ENCODE measurements around the gene FMN1. TPM values are rescaled to one million over a fixed set of nuclear protein-coding genes. Genes with fewer than 3 reads are reported as not detected.

The FMN1 gene
- total RNA-seq, 1 donor from 2014 or later: 2.2 TPM

- intact Hi-C loops (cut with DNase I): no loop called here
- DNase-seq (ENCODE audit: low spot score): no peak
Observed at GRCh38 chr15:32922541-32922940, 272.0 kb downstream of the FMN1 start.

- no peak for DNase-seq (ENCODE audit: low spot score)
- intact Hi-C loops (cut with DNase I): no loop called here
Observed at GRCh38 chr15:32919749-32920414, 274.6 kb downstream of the FMN1 start.

GRCh38 chr15:32918547-32918946, 276.0 kb downstream of the FMN1 start:
- DNase-seq (ENCODE audit: low spot score): no peak
- intact Hi-C loops (cut with DNase I): no loop called here

GRCh38 chr15:32910839-32911238, 283.7 kb downstream of the FMN1 start:
- intact Hi-C loops (cut with DNase I): no loop called here

GRCh38 chr15:32909431-32909830, 285.1 kb downstream of the FMN1 start:
- no peak for DNase-seq (ENCODE audit: low spot score)
- intact Hi-C loops (cut with DNase I): no loop called here

More at GRCh38 chr15:32910839-32911238, 283.7 kb downstream of the FMN1 start:
- DNase-seq (ENCODE audit: low spot score): no peak

GRCh38 chr15:32908872-32909271, 285.6 kb downstream of the FMN1 start:
- intact Hi-C loops (cut with DNase I): no loop called here
- no peak for DNase-seq (ENCODE audit: low spot score)

GRCh38 chr15:32908135-32908801, 286.2 kb downstream of the FMN1 start:
- no peak for DNase-seq (ENCODE audit: low spot score)
- intact Hi-C loops (cut with DNase I): no loop called here

GRCh38 chr15:32905481-32905880, 289.0 kb downstream of the FMN1 start:
- DNase-seq (ENCODE audit: low spot score): no peak
- intact Hi-C loops (cut with DNase I): no loop called here

GRCh38 chr15:32904448-32904847, 290.1 kb downstream of the FMN1 start:
- DNase-seq (ENCODE audit: low spot score): no peak
- intact Hi-C loops (cut with DNase I): no loop called here

GRCh38 chr15:32903591-32904290, 290.8 kb downstream of the FMN1 start:
- DNase-seq (ENCODE audit: low spot score): no peak
- intact Hi-C loops (cut with DNase I): no loop called here

- intact Hi-C loops (cut with DNase I): no loop called here
Observed at GRCh38 chr15:32901995-32902394, 292.5 kb downstream of the FMN1 start.

GRCh38 chr15:32901192-32901591, 293.3 kb downstream of the FMN1 start:
- DNase-seq (ENCODE audit: low spot score): no peak

More at GRCh38 chr15:32901995-32902394, 292.5 kb downstream of the FMN1 start:
- no peak for DNase-seq (ENCODE audit: low spot score)

GRCh38 chr15:32899126-32899596, 295.4 kb downstream of the FMN1 start:
- intact Hi-C loops (cut with DNase I): no loop called here

More at GRCh38 chr15:32901192-32901591, 293.3 kb downstream of the FMN1 start:
- intact Hi-C loops (cut with DNase I): no loop called here

GRCh38 chr15:32898414-32898813, 296.1 kb downstream of the FMN1 start:
- intact Hi-C loops (cut with DNase I): no loop called here

More at GRCh38 chr15:32899126-32899596, 295.4 kb downstream of the FMN1 start:
- no peak for DNase-seq (ENCODE audit: low spot score)

GRCh38 chr15:32893421-32893820, 301.1 kb downstream of the FMN1 start:
- intact Hi-C loops (cut with DNase I): no loop called here
- DNase-seq (ENCODE audit: low spot score): no peak

More at GRCh38 chr15:32898414-32898813, 296.1 kb downstream of the FMN1 start:
- DNase-seq (ENCODE audit: low spot score): no peak

GRCh38 chr15:32889214-32889613, 305.3 kb downstream of the FMN1 start:
- DNase-seq (ENCODE audit: low spot score): no peak
- intact Hi-C loops (cut with DNase I): no loop called here

GRCh38 chr15:32888221-32888761, 306.2 kb downstream of the FMN1 start:
- intact Hi-C loops (cut with DNase I): no loop called here
- DNase-seq (ENCODE audit: low spot score): no peak

- no peak for DNase-seq (ENCODE audit: low spot score)
- intact Hi-C loops (cut with DNase I): no loop called here
Observed at GRCh38 chr15:32887090-32887489, 307.4 kb downstream of the FMN1 start.

- no peak for DNase-seq (ENCODE audit: low spot score)
- intact Hi-C loops (cut with DNase I): no loop called here
Observed at GRCh38 chr15:32886459-32886858, 308.1 kb downstream of the FMN1 start.

- intact Hi-C loops (cut with DNase I): no loop called here
Observed at GRCh38 chr15:32885713-32886112, 308.8 kb downstream of the FMN1 start.

More at GRCh38 chr15:32885713-32886112, 308.8 kb downstream of the FMN1 start:
- DNase-seq (ENCODE audit: low spot score): no peak
